ENCODE data around the gene PARD3. TPM values are rescaled to one million over a fixed set of nuclear protein-coding genes. Genes with fewer than 3 reads are reported as not detected.

The PARD3 gene
- total and polyA plus RNA-seq, 7 donors, result 20.2 to 84.4 (median 53.4) TPM

- no peaks in the 10 kb centered on the region for H3K4me1 ChIP-seq
- intact Hi-C loops (cut with DNase I), result no loop called here
- no peak for TF ChIP-seq CTCF (IDR thresholded peaks at IDR 0.05)
- no peak overlapping the region for H3K4me3 ChIP-seq
- H3K9me3 ChIP-seq, result no peaks in the 10 kb centered on the region
- H3K27me3 ChIP-seq (ENCODE audit: insufficient read depth in 3 of 3, low read length in 2 of 3), result no peaks in the 10 kb centered on the region
- WGBS, 3 donors, result 89 to 94% (median 89%) methylated on average over 7 of the region's 7 CpGs
- DNase-seq (no peak), ATAC-seq (no peak)
- H3K27ac ChIP-seq, result no peak overlapping the region
- H3K36me3 ChIP-seq (ENCODE audit: insufficient read depth in 1 of 2, low read depth in 1 of 2), result no peaks in the 10 kb centered on the region
Observed at GRCh38 chr10:34217524-34217923, 597.6 kb downstream of the PARD3 start.

GRCh38 chr10:34216348-34216945 is 598.6 kb downstream of the PARD3 start:
- DNase-seq (no peak), ATAC-seq (no peak)
- Histone ChIP-seq H3K4me1 (no peaks in the 10 kb centered on the region), H3K27me3 (ENCODE audit: insufficient read depth in 3 of 3, low read length in 2 of 3) (no peaks in the 10 kb centered on the region), H3K9me3 (no peaks in the 10 kb centered on the region), H3K4me3 (no peak overlapping the region), H3K27ac (no peak overlapping the region), H3K36me3 (ENCODE audit: insufficient read depth in 1 of 2, low read depth in 1 of 2) (no peaks in the 10 kb centered on the region)
- WGBS, 3 donors, result 94 to 100% (median 97%) methylated on average over 2 of the region's 2 CpGs
- TF ChIP-seq CTCF (IDR thresholded peaks at IDR 0.05), result no peak
- intact Hi-C loops (cut with DNase I), result no loop called here

GRCh38 chr10:34213805-34214197 is 601.3 kb downstream of the PARD3 start:
- DNase-seq (no peak), ATAC-seq (no peak)
- Histone ChIP-seq H3K4me1 (no peaks in the 10 kb centered on the region), H3K27me3 (ENCODE audit: insufficient read depth in 3 of 3, low read length in 2 of 3) (no peaks in the 10 kb centered on the region), H3K36me3 (ENCODE audit: insufficient read depth in 1 of 2, low read depth in 1 of 2) (no peaks in the 10 kb centered on the region), H3K9me3 (no peaks in the 10 kb centered on the region), H3K4me3 (no peak overlapping the region), H3K27ac (no peak overlapping the region)
- intact Hi-C loops (cut with DNase I), result no loop called here
- WGBS, 3 donors, result 92 to 96% (median 96%) methylated on average over 5 of the region's 5 CpGs
- TF ChIP-seq CTCF (IDR thresholded peaks at IDR 0.05), result no peak

GRCh38 chr10:34213193-34213804 is 601.8 kb downstream of the PARD3 start:
- TF ChIP-seq CTCF (IDR thresholded peaks at IDR 0.05), result no peak

GRCh38 chr10:34207343-34207742 is 607.8 kb downstream of the PARD3 start:
- no peak for DNase-seq
- 68 to 75% (median 69%) methylated on average over 3 of the region's 3 CpGs for WGBS, 3 donors
- Histone ChIP-seq H3K4me1 (no peaks in the 10 kb centered on the region), H3K4me3 (no peak overlapping the region), H3K27me3 (ENCODE audit: insufficient read depth in 3 of 3, low read length in 2 of 3) (no peaks in the 10 kb centered on the region), H3K27ac (no peak overlapping the region), H3K36me3 (ENCODE audit: insufficient read depth in 1 of 2, low read depth in 1 of 2) (no peaks in the 10 kb centered on the region), H3K9me3 (no peaks in the 10 kb centered on the region)
- no peak for ATAC-seq
- intact Hi-C loops (cut with DNase I), result no loop called here
- no peak for TF ChIP-seq CTCF (IDR thresholded peaks at IDR 0.05)

More at GRCh38 chr10:34213193-34213804, 601.8 kb downstream of the PARD3 start:
- H3K36me3 ChIP-seq (ENCODE audit: insufficient read depth in 1 of 2, low read depth in 1 of 2), result no peaks in the 10 kb centered on the region
- intact Hi-C loops (cut with DNase I), result no loop called here
- H3K4me1 ChIP-seq, result no peaks in the 10 kb centered on the region
- H3K9me3 ChIP-seq, result no peaks in the 10 kb centered on the region
- no peak overlapping the region for H3K4me3 ChIP-seq
- 93 to 97% (median 96%) methylated on average over 6 of the region's 6 CpGs for WGBS, 3 donors
- no peaks in the 10 kb centered on the region for H3K27me3 ChIP-seq (ENCODE audit: insufficient read depth in 3 of 3, low read length in 2 of 3)
- DNase-seq (no peak), ATAC-seq (no peak)
- H3K27ac ChIP-seq, result no peak overlapping the region
